Upper lobe of left lung (tissue), 6 donors: ENCODE measurements around the gene SCN7A. TPM values are rescaled to one million over a fixed set of nuclear protein-coding genes. Genes with fewer than 3 reads are reported as not detected.

Source experiments
- ATAC-seq, 2 donors: fragments of 200-7000 bp; cut with Tn5 transposase; one replicate each; pipeline ENCODE4 v1.9.1; 2022; ENCODE audit warnings: mild to moderate bottlenecking in 2 of 2, moderate library complexity in 2 of 2; ENCODE audit not compliant: low FRiP score in 2 of 2
- DNase-seq, 2 donors: peaks; one replicate each; pipeline ENCODE4 v3.0.0-alpha.2; 2019 to 2020
- H3K27ac ChIP-seq, 4 donors: fragments of 200-600 bp; sonication (generic); one replicate each; pipeline ENCODE4 v1.5.1; 2016 to 2019
- H3K27me3 ChIP-seq, 4 donors: fragments of 200-600 bp; sonication (generic); one replicate each; pipeline ENCODE4 v1.5.1; 2017 to 2019
- H3K36me3 ChIP-seq, 4 donors: fragments of 200-600 bp; sonication (generic); one replicate each; pipeline ENCODE4 v1.5.1; 2016 to 2019
- H3K4me1 ChIP-seq, 4 donors: fragments of 200-600 bp; sonication (generic); one replicate each; pipeline ENCODE4 v1.5.1; 2018 to 2019
- H3K4me3 ChIP-seq, 4 donors: fragments of 200-600 bp; sonication (generic); one replicate each; pipeline ENCODE4 v1.5.1; 2017 to 2019; ENCODE audit warnings: mild to moderate bottlenecking in 2 of 4, moderate library complexity in 1 of 4
- H3K9me3 ChIP-seq, 4 donors: fragments of 200-600 bp; sonication (generic); one replicate each; pipeline ENCODE4 v1.5.1; 2018 to 2019
- CTCF ChIP-seq, 6 experiments: fragments of 450-650 bp in 4 of 6; fragments of 200-600 bp in 2 of 6; sonication (generic) in 2 of 6; IDR thresholded peaks; one replicate each; pipeline ENCODE4 v1.5.1; 2016 to 2019; ENCODE audit warnings: antibody characterized with exemption in 6 of 6
- EP300 ChIP-seq, 4 donors: sonication (generic); formaldehyde crosslinking; IDR thresholded peaks; one replicate each; pipeline ENCODE4 v1.5.1; 2017; ENCODE audit warnings: antibody characterized with exemption in 4 of 4, control low read depth in 2 of 4
- POLR2A ChIP-seq, 4 donors: fragments of 450-650 bp; IDR thresholded peaks; one replicate each; pipeline ENCODE4 v1.5.1; 2016 to 2017; ENCODE audit warnings: antibody characterized with exemption in 4 of 4, mild to moderate bottlenecking in 2 of 4
- POLR2AphosphoS5 ChIP-seq, 2 donors: sonication (generic); formaldehyde crosslinking; IDR thresholded peaks; one replicate each; pipeline ENCODE4 v1.5.1; 2017; ENCODE audit warnings: antibody characterized with exemption in 2 of 2
- WGBS, 2 donors: methylation state at CpG; one replicate each; pipeline ENCODE4 v1.1.5; 2017 to 2018; 5-methylcytosine and 5-hydroxymethylcytosine counted together
- total RNA-seq, 6 donors: library from RNA; depleted of rRNA in 4 of 6; stranded (reverse); fragments of >200 nt in 4 of 6; gene quantifications; one replicate each; pipeline versions ENCODE4 v1.1.0 to v1.2.1, GENCODE V29; 2016 to 2021
- donor health status: DM: no; HTN: no; CAD: no; lungs with moderate emphysema.
- donor health status: DM: no; HTN: yes; CAD: no; lungs with severe emphysema.

SCN7A gene
- total RNA-seq, 6 donors from 2014 or later, result 37.8 to 99.9 (median 60.0) TPM

- WGBS, 2 donors, result 92 to 93% methylated on average over 5 of the region's 5 CpGs
- no peaks in the 10 kb centered on the region for H3K9me3 ChIP-seq
- H3K4me1 ChIP-seq, result no peaks in the 10 kb centered on the region
- H3K4me3 ChIP-seq, result no peak overlapping the region
- no peaks in the 10 kb centered on the region for H3K27me3 ChIP-seq
- TF ChIP-seq CTCF (IDR thresholded peaks at IDR 0.05) (no peak), POLR2A (IDR thresholded peaks at IDR 0.05) (no peak), EP300 (IDR thresholded peaks at IDR 0.05) (no peak), POLR2AphosphoS5 (IDR thresholded peaks at IDR 0.05) (no peak)
- no peak for DNase-seq
- ATAC-seq, result no peak
- H3K27ac ChIP-seq, result no peak overlapping the region
- H3K36me3 ChIP-seq, result no peaks in the 10 kb centered on the region
Measured at GRCh38 chr2:166424841-166425240, 69.2 kb downstream of the SCN7A start.

DNA sequence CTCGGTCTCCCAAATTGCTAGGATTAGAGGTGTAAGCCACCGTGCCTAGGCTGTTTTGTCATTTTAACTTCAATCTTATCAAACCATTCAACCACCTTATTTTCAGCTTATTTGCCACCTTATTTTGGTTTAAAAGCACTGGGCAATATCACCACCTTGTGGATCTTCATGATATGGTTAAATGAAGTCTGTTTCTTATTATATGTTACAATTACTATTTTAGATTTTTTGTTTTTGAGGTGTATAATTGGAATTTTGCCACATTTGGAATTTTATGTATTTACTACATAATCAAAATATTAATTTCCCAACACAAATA is 74.5 kb downstream of the SCN7A start:
- no peaks in the 10 kb centered on the region for H3K4me1 ChIP-seq
- no peak overlapping the region for H3K4me3 ChIP-seq
- WGBS, 2 donors, result 50 to 63% methylated on average over 2 of the region's 2 CpGs
- H3K27ac ChIP-seq, result no peak overlapping the region
- no peaks in the 10 kb centered on the region for H3K27me3 ChIP-seq
- TF ChIP-seq EP300 (IDR thresholded peaks at IDR 0.05), result no peak
- TF ChIP-seq CTCF (IDR thresholded peaks at IDR 0.05), result peak in 1 of 6 experiments; percentile 7
- H3K9me3 ChIP-seq, result no peaks in the 10 kb centered on the region
- no peaks in the 10 kb centered on the region for H3K36me3 ChIP-seq
- ATAC-seq (no peak), DNase-seq (no peak)

DNA sequence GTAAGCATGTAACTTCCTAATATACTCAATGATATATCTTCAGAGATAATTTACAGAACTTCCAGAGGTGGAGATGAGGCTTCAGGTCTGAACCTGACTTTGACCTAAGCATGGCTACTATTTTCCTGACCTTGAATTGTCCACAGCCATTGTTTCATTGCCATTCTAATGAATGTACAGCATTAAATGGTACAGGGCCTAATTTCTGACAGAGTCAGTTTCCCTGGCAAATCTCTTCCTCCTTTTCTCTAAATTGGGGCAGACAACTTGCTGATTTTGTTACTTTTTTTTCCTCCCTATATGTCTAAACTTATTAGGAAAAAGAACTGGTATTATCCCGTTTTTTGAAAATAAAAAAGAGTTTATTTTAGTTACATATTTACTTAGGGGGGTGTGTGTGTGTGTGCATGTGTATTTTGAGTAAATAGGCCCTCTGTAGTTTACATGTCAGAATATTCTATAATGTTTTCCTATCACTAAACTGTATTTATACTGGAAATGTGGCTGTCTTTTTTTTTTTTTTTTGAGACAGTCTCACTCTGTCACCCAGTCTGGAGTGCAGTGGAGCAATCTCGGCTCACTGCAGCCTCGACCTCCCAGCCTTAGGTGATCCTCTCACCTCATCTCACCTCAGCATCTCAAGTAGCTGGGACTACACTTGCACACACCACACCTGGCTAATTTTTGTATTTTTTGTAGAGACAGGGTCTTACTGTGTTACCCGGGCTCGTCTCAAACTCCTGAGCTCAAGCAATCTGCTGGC is 75.0 kb downstream of the SCN7A start:
- ATAC-seq, result no peak
- H3K27ac ChIP-seq, result no peak overlapping the region
- H3K9me3 ChIP-seq, result no peaks in the 10 kb centered on the region
- no peaks in the 10 kb centered on the region for H3K36me3 ChIP-seq
- TF ChIP-seq CTCF (IDR thresholded peaks at IDR 0.05) (no peak), POLR2AphosphoS5 (IDR thresholded peaks at IDR 0.05) (no peak), EP300 (IDR thresholded peaks at IDR 0.05) (no peak), POLR2A (IDR thresholded peaks at IDR 0.05) (no peak)
- no peak for DNase-seq
- 71 to 79% methylated on average over 5 of the region's 5 CpGs for WGBS, 2 donors
- H3K4me3 ChIP-seq, result no peak overlapping the region
- no peaks in the 10 kb centered on the region for H3K27me3 ChIP-seq
- no peaks in the 10 kb centered on the region for H3K4me1 ChIP-seq

DNA sequence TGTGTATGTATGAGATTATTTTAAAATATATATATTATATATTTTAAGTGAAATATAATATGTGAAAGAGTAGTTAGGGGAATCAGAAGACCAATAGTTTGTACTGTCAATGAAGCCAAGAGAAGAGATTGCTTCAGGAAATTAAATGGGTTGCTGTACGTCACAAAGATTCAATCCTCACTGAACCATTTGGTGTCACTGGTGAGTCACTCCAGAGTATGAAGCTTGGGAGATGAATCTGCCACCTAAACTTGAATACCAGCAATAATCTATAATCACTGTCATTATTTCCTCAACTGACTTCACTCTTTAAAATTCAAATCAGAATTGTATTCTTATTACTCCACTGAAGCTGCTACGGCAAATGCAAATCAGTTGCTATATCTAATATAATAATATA is 76.4 kb downstream of the SCN7A start:
- H3K9me3 ChIP-seq, result no peaks in the 10 kb centered on the region
- no peaks in the 10 kb centered on the region for H3K36me3 ChIP-seq
- TF ChIP-seq POLR2A (IDR thresholded peaks at IDR 0.05), result no peak
- TF ChIP-seq POLR2AphosphoS5 (IDR thresholded peaks at IDR 0.05), result no peak
- TF ChIP-seq CTCF (IDR thresholded peaks at IDR 0.05), result no peak
- TF ChIP-seq EP300 (IDR thresholded peaks at IDR 0.05), result no peak
- 53 to 58% methylated on average over 2 of the region's 2 CpGs for WGBS, 2 donors
- ATAC-seq (peak in 1 of 2 donors; percentile 28), DNase-seq (no peak)
- H3K4me1 ChIP-seq, result no peaks in the 10 kb centered on the region
- no peaks in the 10 kb centered on the region for H3K27me3 ChIP-seq
- no peak overlapping the region for H3K4me3 ChIP-seq
- no peak overlapping the region for H3K27ac ChIP-seq

DNA sequence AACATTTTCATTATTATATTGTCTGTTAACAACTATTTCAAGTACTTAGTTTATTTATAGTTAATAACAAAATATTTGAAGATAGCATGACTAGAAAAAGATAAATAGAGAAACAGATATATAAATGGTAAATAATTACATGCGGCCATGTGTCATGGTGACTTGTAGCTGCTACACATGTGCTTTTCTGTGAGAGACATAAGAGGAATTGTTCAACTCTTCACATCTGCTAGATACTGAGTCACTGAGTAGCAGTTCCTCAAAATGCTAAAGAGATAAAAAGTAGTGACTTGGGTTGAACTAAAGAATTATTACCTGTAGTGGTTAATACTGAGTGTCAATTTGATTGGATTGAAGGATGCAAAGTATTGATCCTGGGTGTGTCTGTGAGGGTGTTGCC is 80.8 kb downstream of the SCN7A start:
- no peak overlapping the region for H3K4me3 ChIP-seq
- H3K27me3 ChIP-seq, result no peaks in the 10 kb centered on the region
- no peaks in the 10 kb centered on the region for H3K4me1 ChIP-seq
- no peak for DNase-seq
- H3K36me3 ChIP-seq, result peaks cover 0 to 3% (median 0%) of the 10 kb centered on the region in 4 donors
- WGBS, 2 donors, result 84 to 100% methylated on average over 1 of the region's 1 CpG
- H3K9me3 ChIP-seq, result no peaks in the 10 kb centered on the region
- no peak for TF ChIP-seq POLR2A (IDR thresholded peaks at IDR 0.05)
- TF ChIP-seq CTCF (IDR thresholded peaks at IDR 0.05), result no peak
- TF ChIP-seq EP300 (IDR thresholded peaks at IDR 0.05), result no peak
- H3K27ac ChIP-seq, result no peak overlapping the region
- no peak for ATAC-seq
